Subcutaneous abdominal adipose tissue (tissue), 5 donors: ENCODE results near the gene IMP4.
A peak's percentile ranks its signal among the peaks of the same experiment; 100 is the strongest.

ENCODE experiments used
- H3K27ac ChIP-seq: one replicate; pipeline ENCODE4 v1.7.0; 2013; ENCODE audit warnings: low read depth, mild to moderate bottlenecking, inconsistent platforms, low read length, moderate library complexity
- H3K27me3 ChIP-seq, 5 donors: one replicate each; pipeline ENCODE4 v1.7.0; 2013; ENCODE audit warnings: low read length in 5 of 5, inconsistent platforms in 1 of 5; ENCODE audit not compliant: control insufficient read depth in 5 of 5, insufficient read depth in 4 of 5
- H3K36me3 ChIP-seq, 5 donors: one replicate each; pipeline ENCODE4 v1.7.0; 2013; ENCODE audit warnings: low read length in 5 of 5; ENCODE audit not compliant: control insufficient read depth in 5 of 5, insufficient read depth in 5 of 5
- H3K4me1 ChIP-seq, 5 donors: one replicate each; pipeline ENCODE4 v1.7.0; 2013; ENCODE audit warnings: low read length in 5 of 5, mild to moderate bottlenecking in 3 of 5, moderate library complexity in 1 of 5; ENCODE audit not compliant: control insufficient read depth in 5 of 5, insufficient read depth in 5 of 5
- H3K4me3 ChIP-seq, 5 donors: one replicate each; pipeline ENCODE4 v1.7.0; 2013; ENCODE audit warnings: low read length in 5 of 5, low read depth in 1 of 5
- H3K9ac ChIP-seq, 5 donors: one replicate each; pipeline ENCODE4 v1.7.0; 2013; ENCODE audit warnings: low read length in 5 of 5, mild to moderate bottlenecking in 4 of 5, moderate library complexity in 3 of 5
- H3K9me3 ChIP-seq, 5 donors: one replicate each; pipeline ENCODE4 v1.7.0; 2013; ENCODE audit warnings: low read length in 5 of 5; ENCODE audit not compliant: control insufficient read depth in 5 of 5
- donor health status: healthy.
- donor health status: healthy.
- donor health status: healthy.
- donor health status: healthy.
- donor health status: healthy.

The IMP4 gene

GRCh38 chr2:130385709-130386108, 43.0 kb downstream of the IMP4 start:
- Histone ChIP-seq H3K9ac (no peak overlapping the region), H3K27ac (peak overlapping the region; percentile 21), H3K36me3 (peaks cover 0 to 18% (median 6%) of the 10 kb centered on the region in 5 donors), H3K9me3 (no peaks in the 10 kb centered on the region), H3K27me3 (no peaks in the 10 kb centered on the region), H3K4me3 (no peak overlapping the region), H3K4me1 (peaks cover 5 to 53% (median 43%) of the 10 kb centered on the region in 5 donors)

DNA sequence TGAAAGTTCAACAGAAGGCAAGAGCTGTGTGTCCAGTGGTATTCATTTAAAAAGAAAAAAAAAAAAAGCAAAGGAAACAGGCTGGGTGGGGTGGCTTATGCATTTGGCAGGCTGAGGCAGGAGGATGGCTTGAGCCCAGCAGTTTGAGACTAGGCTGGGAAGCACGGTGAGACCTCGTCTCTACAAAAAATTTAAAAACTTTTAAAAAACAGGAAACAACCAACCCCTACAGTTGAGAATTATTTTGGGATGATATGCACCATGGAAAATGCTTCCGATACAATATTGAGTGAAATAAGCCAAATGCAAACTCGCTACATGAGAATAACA, 44.3 kb downstream of the IMP4 start:
- peaks cover 6 to 57% (median 53%) of the 10 kb centered on the region in 5 donors for H3K4me1 ChIP-seq
- peak overlapping the region; percentile 21 for H3K27ac ChIP-seq

DNA sequence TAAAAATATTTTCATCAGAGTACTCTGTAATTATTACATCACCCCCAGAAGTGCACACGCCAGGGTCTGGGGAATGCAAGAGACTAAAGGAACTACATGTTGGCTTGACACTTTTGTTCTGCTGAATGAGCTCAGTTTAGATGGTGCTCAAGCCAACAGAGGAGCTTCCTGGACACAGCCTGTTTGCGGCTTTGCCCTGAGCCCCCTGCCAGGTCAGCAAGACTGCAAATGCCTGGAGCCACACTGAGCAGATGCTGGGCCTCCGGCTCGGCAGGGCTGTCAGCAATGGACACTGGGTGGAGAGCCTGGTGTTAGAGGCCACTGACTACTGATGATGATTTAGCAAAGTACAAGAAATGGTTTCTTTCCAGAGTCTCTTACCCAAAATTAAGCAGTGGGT, 45.1 kb downstream of the IMP4 start:
- peak overlapping the region; percentile 7 for H3K27ac ChIP-seq

More for the DNA sequence above, 44.3 kb downstream of the IMP4 start:
- no peak overlapping the region for H3K9ac ChIP-seq
- no peaks in the 10 kb centered on the region for H3K27me3 ChIP-seq
- H3K4me3 ChIP-seq: peak overlapping the region in 2 of 5 donors; percentile 30 to 34
- no peaks in the 10 kb centered on the region for H3K9me3 ChIP-seq
- peaks cover 0 to 9% (median 4%) of the 10 kb centered on the region in 5 donors for H3K36me3 ChIP-seq

DNA sequence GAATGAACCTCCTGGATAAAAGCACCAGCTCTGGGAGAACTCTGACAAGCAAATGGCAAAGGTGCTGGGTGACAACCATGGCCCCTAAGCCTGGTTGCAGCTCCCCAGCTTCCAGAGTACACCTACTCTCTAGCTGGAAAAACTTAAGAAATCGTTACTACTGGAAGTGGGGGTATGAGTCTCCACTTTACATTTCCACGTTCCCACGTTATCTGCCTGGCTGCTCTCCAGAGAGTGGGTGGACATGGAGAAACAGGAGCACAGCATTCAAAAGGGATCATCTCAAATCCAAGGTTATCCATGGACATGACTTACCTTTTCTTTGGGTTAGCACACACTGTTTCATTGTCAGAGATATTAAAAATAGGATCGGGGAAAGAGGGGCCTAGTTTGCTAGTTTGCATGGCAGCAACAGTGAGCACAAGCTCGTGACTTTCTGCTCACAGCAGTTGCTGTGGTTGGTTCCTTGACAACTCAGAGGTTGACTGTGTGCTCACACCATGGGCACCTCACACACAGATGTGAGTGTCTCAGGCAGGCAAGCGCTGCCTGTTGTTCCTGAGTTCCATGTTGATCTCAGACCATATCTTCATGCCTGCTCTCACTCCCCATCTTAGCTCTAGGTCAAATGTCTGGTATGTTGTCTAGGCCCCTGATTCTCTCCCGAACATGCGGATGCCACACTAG, 45.7 kb downstream of the IMP4 start:
- Histone ChIP-seq H3K36me3 (no peaks in the 10 kb centered on the region), H3K9ac (no peak overlapping the region), H3K27me3 (no peaks in the 10 kb centered on the region), H3K4me3 (no peak overlapping the region), H3K4me1 (peaks cover 8 to 61% (median 56%) of the 10 kb centered on the region in 5 donors), H3K9me3 (no peaks in the 10 kb centered on the region), H3K27ac (peak overlapping the region; percentile 7)

More for the DNA sequence above, 45.1 kb downstream of the IMP4 start:
- no peaks in the 10 kb centered on the region for H3K27me3 ChIP-seq
- peaks cover 0 to 2% (median 0%) of the 10 kb centered on the region in 5 donors for H3K36me3 ChIP-seq
- no peaks in the 10 kb centered on the region for H3K9me3 ChIP-seq
- H3K9ac ChIP-seq: peak overlapping the region in 1 of 5 donors; percentile 20
- no peak overlapping the region for H3K4me3 ChIP-seq
- peaks cover 8 to 61% (median 56%) of the 10 kb centered on the region in 5 donors for H3K4me1 ChIP-seq

- H3K4me1 ChIP-seq: peaks cover 8 to 61% (median 56%) of the 10 kb centered on the region in 5 donors
Measured at GRCh38 chr2:130389358-130389757, 46.7 kb downstream of the IMP4 start.

DNA sequence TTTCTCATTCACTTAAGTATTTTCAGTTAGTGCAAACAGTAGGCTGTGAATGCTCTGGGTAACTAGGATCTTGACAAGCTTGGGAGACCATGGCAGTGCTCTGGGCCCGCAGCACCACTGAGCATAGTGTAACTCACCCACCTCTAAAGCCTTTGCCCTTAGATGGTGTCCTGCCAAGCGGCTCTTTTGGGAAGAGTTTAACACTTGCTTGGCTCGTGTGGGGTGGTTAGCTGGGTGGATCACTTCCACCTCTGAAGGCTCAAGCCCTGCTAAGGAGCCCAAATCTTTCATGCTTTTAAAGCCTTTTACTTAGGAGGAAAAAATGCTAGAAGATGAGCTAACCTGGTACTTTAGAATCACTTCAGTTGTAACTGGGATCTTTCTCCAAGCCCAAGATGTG, 47.1 kb downstream of the IMP4 start:
- H3K4me1 ChIP-seq: peaks cover 8 to 61% (median 56%) of the 10 kb centered on the region in 5 donors
- no peaks in the 10 kb centered on the region for H3K9me3 ChIP-seq
- no peaks in the 10 kb centered on the region for H3K36me3 ChIP-seq
- H3K9ac ChIP-seq: no peak overlapping the region
- no peak overlapping the region for H3K4me3 ChIP-seq
- no peaks in the 10 kb centered on the region for H3K27me3 ChIP-seq
- H3K27ac ChIP-seq: no peak overlapping the region

More at GRCh38 chr2:130389358-130389757, 46.7 kb downstream of the IMP4 start:
- no peak overlapping the region for H3K27ac ChIP-seq
- H3K9ac ChIP-seq: no peak overlapping the region
- no peak overlapping the region for H3K4me3 ChIP-seq
- no peaks in the 10 kb centered on the region for H3K36me3 ChIP-seq
- H3K9me3 ChIP-seq: no peaks in the 10 kb centered on the region
- no peaks in the 10 kb centered on the region for H3K27me3 ChIP-seq

- H3K27me3 ChIP-seq: no peaks in the 10 kb centered on the region
- H3K9me3 ChIP-seq: no peaks in the 10 kb centered on the region
- peak overlapping the region; percentile 78 to 88 (median 83) for H3K4me3 ChIP-seq
- peaks cover 8 to 54% (median 51%) of the 10 kb centered on the region in 5 donors for H3K4me1 ChIP-seq
- peak overlapping the region in 4 of 5 donors; percentile 48 to 82 (median 67) for H3K9ac ChIP-seq
- no peaks in the 10 kb centered on the region for H3K36me3 ChIP-seq
- H3K27ac ChIP-seq: peak overlapping the region; percentile 72
Measured at GRCh38 chr2:130390460-130391057, 47.9 kb downstream of the IMP4 start.

DNA sequence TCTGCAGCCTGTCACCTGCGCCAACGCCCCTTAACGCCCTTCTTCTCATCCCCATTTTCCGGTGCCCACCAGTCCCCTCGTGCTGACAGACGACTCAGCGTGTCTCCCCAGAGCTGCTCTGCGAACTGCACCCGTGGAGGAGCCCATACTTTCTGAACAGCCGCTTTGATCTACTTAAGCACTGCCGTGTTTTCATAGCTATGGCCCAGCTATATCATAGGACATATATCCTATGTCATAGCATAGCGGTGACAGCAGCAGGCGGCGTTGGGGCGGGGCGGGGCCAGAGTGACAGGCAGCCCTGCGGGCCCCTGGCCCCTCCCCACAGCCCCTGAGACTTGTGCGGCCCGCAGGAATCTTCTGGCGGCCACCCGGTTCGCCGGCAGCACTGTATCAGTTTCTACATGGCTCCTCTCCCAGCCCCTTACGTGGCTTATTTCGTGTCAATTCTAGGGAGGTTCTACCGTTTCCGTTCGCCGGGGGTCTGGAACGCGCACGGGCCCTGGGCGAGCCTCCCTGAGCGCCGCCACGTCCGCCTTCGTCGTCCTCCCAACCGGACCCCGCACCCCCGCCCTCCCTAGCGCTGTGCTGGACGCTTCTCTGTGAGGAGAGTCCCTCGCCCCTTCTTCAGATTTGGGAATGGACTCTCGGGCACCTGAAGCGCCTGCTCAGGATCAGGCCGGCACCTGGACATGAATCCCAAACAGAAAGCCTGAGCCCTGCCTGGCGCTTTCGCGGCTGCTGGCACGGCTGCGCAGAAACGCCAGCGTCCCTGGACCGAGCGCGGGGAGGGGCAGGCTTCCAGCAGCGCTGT, 48.6 kb downstream of the IMP4 start:
- peak overlapping the region; percentile 72 for H3K27ac ChIP-seq
- H3K4me1 ChIP-seq: peaks cover 8 to 51% (median 47%) of the 10 kb centered on the region in 5 donors
- H3K9ac ChIP-seq: peak overlapping the region in 4 of 5 donors; percentile 48 to 82 (median 67)
- no peaks in the 10 kb centered on the region for H3K27me3 ChIP-seq
- no peaks in the 10 kb centered on the region for H3K36me3 ChIP-seq
- H3K4me3 ChIP-seq: peak overlapping the region; percentile 78 to 88 (median 83)
- H3K9me3 ChIP-seq: no peaks in the 10 kb centered on the region

GRCh38 chr2:130391872-130392670, 49.4 kb downstream of the IMP4 start:
- H3K27ac ChIP-seq: peak overlapping the region; percentile 72
- H3K4me3 ChIP-seq: peak overlapping the region in 4 of 5 donors; percentile 78 to 88 (median 83)
- H3K9me3 ChIP-seq: no peaks in the 10 kb centered on the region
- peak overlapping the region in 4 of 5 donors; percentile 48 to 82 (median 67) for H3K9ac ChIP-seq
- H3K27me3 ChIP-seq: no peaks in the 10 kb centered on the region
- H3K4me1 ChIP-seq: peaks cover 5 to 43% (median 39%) of the 10 kb centered on the region in 5 donors
- no peaks in the 10 kb centered on the region for H3K36me3 ChIP-seq
